ENCODE measurements around the gene IL17A.
"Not testable (repeated sequence)": the region's sequence is repeated elsewhere in the genome, so short reads cannot be mapped to it uniquely, and the experiment has no call there.

The IL17A gene

GRCh38 chr6:52164319-52165094, 21.7 kb upstream of the IL17A start:
- DNase-seq, result no peak

DNA sequence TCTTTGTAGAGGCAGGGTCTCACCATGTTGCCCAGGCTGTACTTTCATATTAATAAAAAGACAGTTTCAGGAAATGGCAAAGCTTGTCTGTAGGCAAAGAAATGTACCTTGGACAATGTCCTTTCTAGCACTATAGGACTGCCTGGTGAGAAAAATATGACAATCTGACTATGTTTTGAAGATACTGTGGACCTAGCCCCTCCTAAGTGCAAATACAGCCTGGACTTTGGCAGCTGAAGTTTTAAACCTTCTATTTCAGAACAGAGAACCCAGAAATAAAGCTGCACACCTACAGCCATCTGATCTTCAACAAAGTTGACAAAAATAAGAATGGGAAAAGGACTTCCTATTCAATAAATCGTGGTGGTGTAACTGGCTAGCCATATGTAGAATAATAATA, 18.9 kb upstream of the IL17A start:
- no peak for DNase-seq

DNA sequence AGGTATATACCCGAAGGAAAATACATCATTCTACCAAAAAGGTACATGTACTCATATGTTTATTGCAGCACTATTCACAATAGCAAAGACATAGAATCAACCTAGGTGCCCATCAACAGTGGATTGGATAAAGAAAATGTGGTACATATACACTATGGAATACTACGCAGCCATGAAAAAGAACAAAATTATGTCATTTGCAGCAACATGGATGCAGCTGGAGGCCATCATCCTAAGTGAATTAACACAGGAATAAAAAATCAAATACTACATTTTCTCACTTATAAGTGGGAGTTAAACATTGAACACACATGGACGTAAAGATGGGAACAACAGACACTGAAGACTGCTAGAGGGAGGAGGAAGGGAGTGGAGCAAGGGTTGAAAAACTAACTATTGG, 17.8 kb upstream of the IL17A start:
- DNase-seq, result not testable (repeated sequence)

- DNase-seq, result no peak
Observed at GRCh38 chr6:52174118-52174517, 12.1 kb upstream of the IL17A start.

- no peak for DNase-seq
Observed at GRCh38 chr6:52176550-52176949, 9.6 kb upstream of the IL17A start.

GRCh38 chr6:52177961-52178360, 8.2 kb upstream of the IL17A start:
- DNase-seq, result no peak

DNA sequence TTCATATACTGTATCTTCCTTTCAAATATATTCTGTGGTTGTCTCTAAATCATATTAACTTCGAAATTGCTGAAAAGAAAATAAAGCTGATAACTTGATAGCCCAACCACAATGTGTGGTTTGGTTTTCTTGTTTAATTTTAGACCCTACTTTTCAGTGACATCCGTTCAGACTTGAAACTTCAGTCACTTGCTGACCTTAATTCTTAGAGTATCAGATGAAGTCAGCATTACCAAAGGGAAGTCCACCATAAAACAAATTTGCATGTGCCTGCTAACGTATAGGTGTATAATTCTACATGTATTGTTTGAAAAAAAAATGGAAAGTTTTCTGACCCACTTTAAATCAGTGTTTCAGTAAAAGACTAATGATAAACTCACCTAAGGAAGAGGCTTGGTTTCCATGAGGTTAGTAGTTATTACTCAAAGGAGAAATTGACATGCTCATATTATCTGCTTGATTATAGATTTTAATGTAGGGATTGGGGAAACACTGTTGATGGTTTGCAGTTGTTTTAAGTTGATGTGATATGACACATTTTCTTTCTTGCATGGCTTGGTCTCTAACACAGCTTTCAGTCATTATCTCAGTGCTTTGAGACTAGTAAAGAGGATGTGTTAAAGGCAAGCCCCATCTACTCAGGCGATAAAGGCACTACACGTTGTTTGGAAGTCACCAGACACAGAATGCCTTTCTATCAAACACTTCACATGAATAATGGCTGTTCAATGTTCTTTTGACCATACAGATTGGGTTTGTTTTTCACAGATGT, 5.2 kb upstream of the IL17A start:
- no peak for DNase-seq

DNA sequence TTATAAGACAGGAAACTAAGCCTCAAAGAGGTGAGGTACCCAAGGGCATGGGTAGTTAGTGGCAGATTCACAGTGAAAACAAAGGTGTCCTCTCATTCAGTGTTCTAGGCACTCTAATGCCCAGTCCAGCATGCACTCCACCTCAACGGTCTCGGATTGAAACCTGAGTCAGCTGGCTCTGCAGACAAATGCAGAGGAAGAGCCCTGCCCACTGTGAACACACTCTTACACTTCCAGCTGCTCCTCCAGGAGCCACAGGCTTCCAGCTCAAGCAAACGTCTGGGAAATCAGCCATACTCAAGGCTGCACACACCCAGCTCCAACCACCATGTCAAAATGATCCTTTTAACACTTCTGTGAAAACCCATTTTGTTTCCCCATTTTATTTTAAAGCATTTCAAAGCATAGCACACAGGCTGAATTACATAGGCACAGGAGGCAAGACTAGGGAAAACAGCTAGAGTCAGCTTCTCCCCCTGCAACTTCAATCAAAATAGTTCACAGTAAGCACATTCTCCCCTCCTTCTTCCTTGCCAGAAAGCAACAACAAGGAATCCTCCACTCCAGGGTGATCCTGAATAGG, 3.0 kb upstream of the IL17A start:
- DNase-seq, result no peak

DNA sequence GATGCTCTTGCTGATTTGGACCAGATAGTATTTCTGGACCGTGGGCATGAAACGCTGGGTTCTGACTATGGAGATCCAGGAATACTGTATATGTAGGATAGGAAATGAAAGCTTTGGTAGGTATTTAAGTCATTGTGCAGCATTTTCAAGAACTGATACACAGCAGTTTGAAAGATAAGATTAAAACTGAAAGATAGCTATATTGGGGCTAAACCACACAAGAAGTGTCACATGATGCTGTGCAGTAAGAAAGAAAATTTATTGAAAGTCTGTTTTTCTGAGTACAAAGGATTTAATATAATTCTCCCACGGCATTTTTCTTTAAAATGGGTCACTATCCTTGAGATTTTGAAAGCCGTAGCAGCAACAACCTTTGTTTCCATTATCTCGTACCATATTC, 305 bp downstream of the IL17A start:
- DNase-seq, result no peak

DNA sequence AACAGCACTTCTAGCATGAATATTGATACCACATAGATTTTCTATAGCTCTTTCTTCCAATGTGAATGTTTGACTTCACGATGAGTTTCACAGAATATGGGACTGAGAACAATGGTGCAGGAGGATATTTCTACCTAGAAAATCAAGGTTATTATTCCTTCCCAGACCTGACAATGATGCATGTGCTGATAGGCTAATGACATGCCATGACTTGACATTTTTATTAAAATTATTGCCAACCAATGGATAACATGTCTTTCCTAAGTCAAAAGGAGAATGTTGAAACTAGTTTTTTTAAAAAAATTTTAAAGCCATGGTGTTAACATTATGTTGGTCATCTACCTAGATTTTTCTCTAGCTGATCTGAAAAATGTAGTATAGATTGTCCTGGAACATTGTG, 923 bp downstream of the IL17A start:
- no peak for DNase-seq

- DNase-seq, result no peak
Observed at GRCh38 chr6:52189974-52190373, 3.8 kb downstream of the IL17A start.

DNA sequence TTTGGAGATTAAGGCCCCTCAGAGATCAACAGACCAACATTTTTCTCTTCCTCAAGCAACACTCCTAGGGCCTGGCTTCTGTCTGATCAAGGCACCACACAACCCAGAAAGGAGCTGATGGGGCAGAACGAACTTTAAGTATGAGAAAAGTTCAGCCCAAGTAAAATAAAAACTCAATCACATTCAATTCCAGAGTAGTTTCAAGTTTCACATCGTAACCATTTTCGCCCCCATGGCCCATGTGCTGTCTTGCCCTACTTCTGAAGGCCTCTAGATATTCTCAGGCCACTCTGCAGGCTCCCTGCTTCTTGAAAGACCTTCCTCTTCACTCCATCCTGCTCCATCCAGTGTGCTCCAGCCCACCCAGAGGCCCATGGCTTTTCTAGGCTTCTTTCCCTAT, 4.2 kb downstream of the IL17A start:
- DNase-seq, result no peak

DNA sequence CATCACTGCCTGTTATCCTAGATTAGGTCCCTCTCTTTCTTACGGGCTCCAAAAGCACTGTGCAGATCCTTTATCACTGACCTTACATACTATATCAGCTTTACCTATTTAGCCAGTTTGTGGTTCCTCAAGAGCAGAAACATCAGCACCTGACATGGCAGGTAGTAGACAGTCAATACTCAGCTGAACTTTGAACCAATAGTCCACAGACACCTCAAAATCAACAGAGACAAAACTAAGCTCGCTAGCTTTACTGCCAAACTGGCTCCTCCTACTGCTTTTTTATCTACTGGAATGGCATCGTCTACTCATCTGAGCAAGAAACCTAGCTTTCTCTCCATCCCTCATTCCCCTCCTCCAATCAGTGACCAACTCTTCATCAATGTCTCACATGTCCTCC, 5.6 kb downstream of the IL17A start:
- DNase-seq, result no peak

DNA sequence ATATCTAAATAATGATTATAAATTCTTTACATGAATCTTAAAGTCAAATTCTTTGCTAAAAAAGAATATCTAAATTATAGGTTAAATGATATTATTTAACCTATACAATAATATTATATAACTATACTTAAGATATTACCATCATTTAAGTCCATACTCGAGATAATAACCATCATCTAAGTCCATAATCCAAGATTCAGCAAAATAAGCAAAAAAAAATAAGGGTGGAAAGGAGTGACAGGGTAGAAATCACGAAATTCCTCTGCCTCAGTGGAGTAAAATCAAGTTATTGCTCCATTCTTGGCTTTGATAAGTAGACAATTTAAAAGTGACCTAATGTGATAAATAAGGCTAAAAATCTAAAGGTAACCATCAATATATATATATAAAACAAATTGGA, 9.7 kb downstream of the IL17A start:
- DNase-seq, result no peak

- DNase-seq, result not testable (repeated sequence)
Observed at GRCh38 chr6:52200088-52200487, 13.9 kb downstream of the IL17A start.

GRCh38 chr6:52201046-52201445, 14.9 kb downstream of the IL17A start:
- no peak for DNase-seq

GRCh38 chr6:52201493-52201892, 15.3 kb downstream of the IL17A start:
- no peak for DNase-seq

DNA sequence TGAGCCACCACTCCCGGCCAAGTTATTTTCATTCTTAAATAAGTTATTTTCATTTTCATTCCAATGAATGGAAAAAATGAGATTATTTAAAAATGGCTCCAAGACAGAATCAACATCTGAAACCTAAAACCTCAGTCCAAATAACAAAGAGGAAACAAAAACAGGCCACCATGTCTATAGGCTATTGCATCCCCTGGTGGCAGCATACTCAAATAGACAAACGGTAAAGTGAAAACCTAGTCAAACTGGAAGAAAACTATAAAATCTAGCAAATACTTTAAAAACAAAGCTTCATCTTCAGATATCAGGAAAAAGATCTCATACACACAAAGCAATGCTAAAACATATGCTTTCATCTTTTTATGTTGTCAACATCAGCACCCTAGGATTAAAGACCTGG, 20.9 kb downstream of the IL17A start:
- no peak for DNase-seq

DNA sequence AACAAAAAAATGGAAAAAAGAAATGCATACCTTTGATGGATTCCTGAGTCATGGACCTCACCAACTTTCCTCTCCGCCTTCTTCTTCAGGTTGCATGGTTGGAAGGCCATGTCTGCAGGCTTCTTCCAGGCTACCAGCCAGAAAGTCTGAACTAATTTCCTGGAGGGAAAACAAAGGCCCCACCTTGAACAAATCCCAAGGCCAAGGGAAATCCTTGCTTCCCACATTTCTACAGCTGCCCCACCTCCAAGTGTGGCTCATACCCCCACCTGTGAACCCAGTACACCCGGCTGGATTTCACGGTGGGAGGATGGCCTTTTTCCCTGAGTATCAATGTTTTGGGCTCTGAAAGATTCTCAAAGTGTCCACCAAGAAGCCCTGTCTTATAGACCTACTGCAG, 22.4 kb downstream of the IL17A start:
- DNase-seq, result no peak

- no peak for DNase-seq
Observed at GRCh38 chr6:52209770-52210169, 23.6 kb downstream of the IL17A start.

- DNase-seq, result no peak
Observed at GRCh38 chr6:52210227-52210626, 24.1 kb downstream of the IL17A start.

- DNase-seq, result no peak
Observed at GRCh38 chr6:52213127-52213526, 27.0 kb downstream of the IL17A start.

- DNase-seq, result no peak
Observed at GRCh38 chr6:52215787-52216186, 29.6 kb downstream of the IL17A start.

- no peak for DNase-seq
Observed at GRCh38 chr6:52216932-52217575, 30.9 kb downstream of the IL17A start.

Measured in activated gamma-delta T cell (primary cell).